NCI-H1417 (cell line): Measurements from ENCODE around the gene CCL17.
"Not testable (repeated sequence)": the region's sequence is repeated elsewhere in the genome, so short reads cannot be mapped to it uniquely, and the experiment has no call there.

Experiments used
- DNase-seq, 3 experiments: peaks; one replicate each; lab custom pipeline; 2025; lab: John Stamatoyannopoulos, UW

Gene CCL17

GRCh38 chr16:57432505-57432904 lies 27.9 kb downstream of the CCL17 start:
- no peak for DNase-seq

GRCh38 chr16:57432989-57433388 lies 28.4 kb downstream of the CCL17 start:
- no peak for DNase-seq

GRCh38 chr16:57434003-57434402 lies 29.4 kb downstream of the CCL17 start:
- DNase-seq: no peak

- no peak for DNase-seq
Observed at GRCh38 chr16:57435838-57436237, 31.3 kb downstream of the CCL17 start.

GRCh38 chr16:57439947-57440346 lies 35.4 kb downstream of the CCL17 start:
- DNase-seq: not testable (repeated sequence)

- DNase-seq: not testable (repeated sequence)
Observed at GRCh38 chr16:57440551-57440950, 36.0 kb downstream of the CCL17 start.

- no peak for DNase-seq
Observed at GRCh38 chr16:57444711-57445110, 40.1 kb downstream of the CCL17 start.

GRCh38 chr16:57445510-57445909 lies 40.9 kb downstream of the CCL17 start:
- no peak for DNase-seq

- peak; percentile 23 to 79 (median 73) for DNase-seq
Observed at GRCh38 chr16:57446531-57447185, 42.1 kb downstream of the CCL17 start.

- peak; percentile 86 to 96 (median 93) for DNase-seq
Observed at GRCh38 chr16:57447186-57447962, 42.8 kb downstream of the CCL17 start, which contains the start of the genes CIAPIN1 and COQ9. CIAPIN1 (minus strand) TSS chr16:57447385; CDS start chr16:57440928, 6,457 bp downstream. COQ9 (plus strand) TSS chr16:57447479; CDS start chr16:57447506, 27 bp downstream.

GRCh38 chr16:57452021-57452420 lies 47.5 kb downstream of the CCL17 start:
- no peak for DNase-seq

- DNase-seq: peak; percentile 77 to 88 (median 79)
Observed at GRCh38 chr16:57462209-57462977, 57.8 kb downstream of the CCL17 start, which contains the start of gene POLR2C. POLR2C (plus strand) TSS chr16:57462679; CDS start chr16:57462725, 46 bp downstream.

- DNase-seq: peak in 1 of 3 experiments; percentile 40
Observed at GRCh38 chr16:57462978-57463362, 58.4 kb downstream of the CCL17 start.

GRCh38 chr16:57464523-57464922 lies 60.0 kb downstream of the CCL17 start:
- no peak for DNase-seq
